Uterus (tissue), 4 donors: ENCODE measurements around the gene FAM180B. TPM values are rescaled to one million over a fixed set of nuclear protein-coding genes. Genes with fewer than 3 reads are reported as not detected.
A peak's percentile ranks its signal among the peaks of the same experiment; 100 is the strongest.

Experiments
- DNase-seq, 2 donors: peaks; one replicate each; pipeline ENCODE4 v3.0.0-alpha.2; 2019 to 2020
- H3K27ac ChIP-seq, 2 donors: fragments of 200-600 bp; sonication (generic); 1 replicate in 1 of 2; 2 replicates in 1 of 2; pipeline ENCODE4 v1.5.1; 2016 to 2018
- H3K27me3 ChIP-seq, 2 donors: fragments of 200-600 bp; sonication (generic); one replicate each; pipeline ENCODE4 v1.5.1; 2018 to 2019; ENCODE audit warnings: control low read depth in 1 of 2
- H3K36me3 ChIP-seq, 2 donors: fragments of 200-600 bp; sonication (generic); one replicate each; pipeline ENCODE4 v1.5.1; 2019; ENCODE audit warnings: control low read depth in 1 of 2
- H3K4me1 ChIP-seq, 2 donors: fragments of 200-600 bp; sonication (generic); one replicate each; pipeline ENCODE4 v1.5.1; 2018 to 2019; ENCODE audit warnings: control low read depth in 1 of 2
- H3K4me3 ChIP-seq, 2 donors: fragments of 200-600 bp; sonication (generic); 1 replicate in 1 of 2; 2 replicates in 1 of 2; pipeline ENCODE4 v1.5.1; 2018 to 2019; ENCODE audit warnings: mild to moderate bottlenecking in 1 of 2
- H3K9me3 ChIP-seq, 2 donors: fragments of 200-600 bp; sonication (generic); one replicate each; pipeline ENCODE4 v1.5.1; 2019; ENCODE audit warnings: control low read depth in 1 of 2
- CTCF ChIP-seq, 4 experiments: fragments of 200-600 bp in 2 of 4; fragments of 450-650 bp in 2 of 4; sonication (generic) in 2 of 4; IDR thresholded peaks; one replicate each; pipeline ENCODE4 v1.5.1; 2016 to 2019; ENCODE audit warnings: antibody characterized with exemption in 4 of 4, mild to moderate bottlenecking in 2 of 4, moderate library complexity in 1 of 4
- POLR2A ChIP-seq, 2 donors: fragments of 450-650 bp; IDR thresholded peaks; one replicate each; pipeline ENCODE4 v1.6.1; 2016; ENCODE audit warnings: antibody characterized with exemption in 2 of 2, mild to moderate bottlenecking in 1 of 2, moderate library complexity in 1 of 2
- intact Hi-C: fragments of 100-400 bp; cut with DNase I; formaldehyde crosslinking; loops from one replicate; pipeline ENCODE4 v1.15.1; 2023; ENCODE audit warnings: low total_unique reads
- total RNA-seq, 4 donors: library from RNA; depleted of rRNA in 3 of 4; stranded (reverse); fragments of >200 nt in 3 of 4; gene quantifications; one replicate each; pipeline versions ENCODE4 v1.1.0 to v1.2.4, GENCODE V29; 2014 to 2023
- donor health status: DM: yes; HTN: yes; CAD: no.

Gene FAM180B
- total RNA-seq, 4 donors from 2014 or later, result 0.21 to 0.30 TPM; not detected in 2

- H3K4me3 ChIP-seq, result peak overlapping the region; percentile 70 to 93
- no peaks in the 10 kb centered on the region for H3K27me3 ChIP-seq
- intact Hi-C loops, result no loop called here
- no peaks in the 10 kb centered on the region for H3K36me3 ChIP-seq
- TF ChIP-seq CTCF (IDR thresholded peaks at IDR 0.05) (no peak), POLR2A (IDR thresholded peaks at IDR 0.05) (no peak)
- H3K4me1 ChIP-seq, result peaks cover 5% of the 10 kb centered on the region in 2 donors
- H3K27ac ChIP-seq, result peak overlapping the region; percentile 84 to 88
- no peaks in the 10 kb centered on the region for H3K9me3 ChIP-seq
- no peak for DNase-seq
These were observed 21.5 kb upstream of the FAM180B start for GRCh38 chr11:47564933-47565339.

- peak within 1 kb of the TSS; percentile 70 to 93 for H3K4me3 ChIP-seq
- H3K27me3 ChIP-seq, result no peaks in the 10 kb centered on the region
- H3K9me3 ChIP-seq, result no peaks in the 10 kb centered on the region
- peaks cover 5% of the 10 kb centered on the region in 2 donors for H3K4me1 ChIP-seq
- H3K27ac ChIP-seq, result peak within 1 kb of the TSS; percentile 84 to 88
- H3K36me3 ChIP-seq, result no peaks in the 10 kb centered on the region
- DNase-seq, result peak; percentile 59 to 68
- TF ChIP-seq POLR2A (IDR thresholded peaks at IDR 0.05) (peak in 1 of 2 donors; percentile 27), CTCF (IDR thresholded peaks at IDR 0.05) (no peak)
- intact Hi-C loops, result no loop called here
These were observed 20.9 kb upstream of the FAM180B start, which contains the start of gene PTPMT1 for GRCh38 chr11:47565340-47566148. TSS of gene PTPMT1 (plus strand) at chr11:47565599. CDS start at chr11:47565623, 24 bp downstream.

GRCh38 chr11:47566149-47566698, 20.3 kb upstream of the FAM180B start:
- Histone ChIP-seq H3K27ac (peak overlapping the region; percentile 84 to 88), H3K9me3 (no peaks in the 10 kb centered on the region), H3K4me1 (peaks cover 5% of the 10 kb centered on the region in 2 donors), H3K4me3 (peak overlapping the region; percentile 70 to 93), H3K36me3 (no peaks in the 10 kb centered on the region), H3K27me3 (no peaks in the 10 kb centered on the region)
- intact Hi-C loops, result no loop called here
- no peak for DNase-seq
- TF ChIP-seq CTCF (IDR thresholded peaks at IDR 0.05), result no peak
- TF ChIP-seq POLR2A (IDR thresholded peaks at IDR 0.05), result no peak

GRCh38 chr11:47569646-47570045, 16.8 kb upstream of the FAM180B start:
- no peak for DNase-seq
- Histone ChIP-seq H3K9me3 (no peaks in the 10 kb centered on the region), H3K27me3 (no peaks in the 10 kb centered on the region), H3K27ac (no peak overlapping the region), H3K4me3 (no peak overlapping the region), H3K4me1 (peaks cover 5% of the 10 kb centered on the region in 2 donors), H3K36me3 (no peaks in the 10 kb centered on the region)
- TF ChIP-seq CTCF (IDR thresholded peaks at IDR 0.05) (no peak), POLR2A (IDR thresholded peaks at IDR 0.05) (no peak)
- intact Hi-C loops, result no loop called here
